Heart left ventricle (tissue), 16 donors: ENCODE measurements around the gene SMARCC1. TPM values are rescaled to one million over a fixed set of nuclear protein-coding genes. Genes with fewer than 3 reads are reported as not detected.
A peak's percentile ranks its signal among the peaks of the same experiment; 100 is the strongest.

ENCODE experiments used
- ATAC-seq, 4 donors: fragments of 200-7000 bp; cut with Tn5 transposase; one replicate each; pipeline ENCODE4 v1.9.1; 2020 to 2022; ENCODE audit warnings: moderate library complexity in 4 of 4, mild to moderate bottlenecking in 3 of 4, moderate number of reproducible peaks in 1 of 4
- DNase-seq, 5 donors: peaks; one replicate each; pipeline ENCODE4 v3.0.0-alpha.2; 2020
- H3K27ac ChIP-seq, 12 donors: fragments of 200-600 bp; sonication (generic) in 4 of 12; one replicate each; pipeline versions ENCODE4 v1.5.0 to v1.8.0; 2016 to 2022; ENCODE audit warnings: mild to moderate bottlenecking in 2 of 12
- H3K27me3 ChIP-seq, 9 donors: fragments of 200-600 bp; sonication (generic) in 2 of 9; one replicate each; pipeline versions ENCODE4 v1.5.1 to v1.8.0; 2016 to 2022; ENCODE audit warnings: mild to moderate bottlenecking in 3 of 9
- H3K36me3 ChIP-seq, 9 donors: fragments of 200-600 bp; sonication (generic) in 2 of 9; one replicate each; pipeline versions ENCODE4 v1.5.0 to v1.8.0; 2018 to 2022; ENCODE audit warnings: mild to moderate bottlenecking in 2 of 9
- H3K4me1 ChIP-seq, 12 donors: fragments of 200-600 bp; sonication (generic) in 4 of 12; one replicate each; pipeline versions ENCODE4 v1.5.0 to v1.8.0; 2016 to 2022; ENCODE audit warnings: mild to moderate bottlenecking in 3 of 12
- H3K4me3 ChIP-seq, 12 donors: fragments of 200-600 bp; sonication (generic) in 4 of 12; one replicate each; pipeline versions ENCODE4 v1.5.0 to v1.8.0; 2017 to 2022; ENCODE audit warnings: mild to moderate bottlenecking in 9 of 12, moderate library complexity in 4 of 12
- H3K9me3 ChIP-seq, 12 donors: fragments of 200-600 bp; sonication (generic) in 4 of 12; one replicate each; pipeline versions ENCODE4 v1.5.0 to v1.8.0; 2016 to 2022; ENCODE audit warnings: mild to moderate bottlenecking in 1 of 12
- POLR2A ChIP-seq, 2 donors: fragments of 450-650 bp; IDR thresholded peaks; one replicate each; pipeline ENCODE4 v1.6.1; 2017; ENCODE audit warnings: antibody characterized with exemption in 2 of 2, mild to moderate bottlenecking in 2 of 2, moderate library complexity in 2 of 2
- WGBS, 4 donors: extraction: QIAGEN DNeasy Blood & Tissue Kit in 2 of 4; methylation state at CpG; one replicate each; pipeline versions ENCODE4 v1.1.5 to v1.1.7; 2013 to 2018; 5-methylcytosine and 5-hydroxymethylcytosine counted together
- intact Hi-C, 10 donors: fragments of 100-400 bp; cut with DNase I; formaldehyde crosslinking; loops; one replicate each; pipeline versions ENCODE4 v1.11.1 to v1.14.2; 2022
- polyA plus RNA-seq, 2 donors: library from polyadenylated mRNA; stranded (reverse); fragments of 200-250 nt; gene quantifications; one replicate each; pipeline ENCODE4 v1.2.3, GENCODE V29; 2013
- total RNA-seq, 9 donors: library from RNA; depleted of rRNA in 2 of 9; stranded (reverse); fragments of >200 nt in 2 of 9; fragmentation: NEBNext Ultra II Directional in 3 of 9; extraction: Animal tissue kit (Norgen Biotek cat#: 25700) in 3 of 9; gene quantifications; one replicate each; pipeline versions ENCODE4 v1.1.0 to v1.2.4, GENCODE V29; 2016 to 2023
- TF ChIP-seq, protein P1 (sequence below), 12 donors: fragments of 200-600 bp; sonication (generic) in 4 of 12; IDR thresholded peaks; one replicate each; pipeline versions ENCODE4 v1.5.0 to v1.8.0; 2018 to 2022; ENCODE audit warnings: antibody characterized with exemption in 12 of 12, mild to moderate bottlenecking in 5 of 12
- donor health status: ischemic (EF 13 %, LVEDD 7.1; RV severe dilation, severe dysfunction).
- donor health status: healthy with polysubstance abuse.
- donor health status: DM: no; HTN: yes; CAD: no.
- donor health status: DM: no; HTN: no; CAD: no.
- donor health status: ischemic (EF 25% LVEDD 6.9; RV normal size, moderate dysfunction).
- donor health status: ischemic (EF 25% LVEDD 5.7; RV mildly dilated, moderate dysfunction).
- donor health status: healthy.
- donor health status: DM: yes; HTN: yes; CAD: no.
- donor health status: ischemic (EF 35%, LVEDD 5.7; RV mildly dilated, moderate dysfunction).
- donor health status: nonischemic (EF 11% LVEDD 7.7; RV severe dilation, severe dysfunction).
- donor health status: DM: yes; HTN: yes; CAD: no.
- donor health status: PGD.
- donor health status: ischemic (EF 29% LVEDD 5.4; RV normal size, mild dysfunction).
- donor health status: nonischemic (EF 23%, LVEDD 6.1; RV moderate dilation, normal function).

SMARCC1 gene
- total and polyA plus RNA-seq, 11 donors: 5.8 to 31.4 (median 25.5) TPM

- TF ChIP-seq POLR2A (IDR thresholded peaks at IDR 0.05): no peak
- TF ChIP-seq, protein P1, sequence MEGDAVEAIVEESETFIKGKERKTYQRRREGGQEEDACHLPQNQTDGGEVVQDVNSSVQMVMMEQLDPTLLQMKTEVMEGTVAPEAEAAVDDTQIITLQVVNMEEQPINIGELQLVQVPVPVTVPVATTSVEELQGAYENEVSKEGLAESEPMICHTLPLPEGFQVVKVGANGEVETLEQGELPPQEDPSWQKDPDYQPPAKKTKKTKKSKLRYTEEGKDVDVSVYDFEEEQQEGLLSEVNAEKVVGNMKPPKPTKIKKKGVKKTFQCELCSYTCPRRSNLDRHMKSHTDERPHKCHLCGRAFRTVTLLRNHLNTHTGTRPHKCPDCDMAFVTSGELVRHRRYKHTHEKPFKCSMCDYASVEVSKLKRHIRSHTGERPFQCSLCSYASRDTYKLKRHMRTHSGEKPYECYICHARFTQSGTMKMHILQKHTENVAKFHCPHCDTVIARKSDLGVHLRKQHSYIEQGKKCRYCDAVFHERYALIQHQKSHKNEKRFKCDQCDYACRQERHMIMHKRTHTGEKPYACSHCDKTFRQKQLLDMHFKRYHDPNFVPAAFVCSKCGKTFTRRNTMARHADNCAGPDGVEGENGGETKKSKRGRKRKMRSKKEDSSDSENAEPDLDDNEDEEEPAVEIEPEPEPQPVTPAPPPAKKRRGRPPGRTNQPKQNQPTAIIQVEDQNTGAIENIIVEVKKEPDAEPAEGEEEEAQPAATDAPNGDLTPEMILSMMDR (IDR thresholded peaks at IDR 0.05): no peak
- no peak for DNase-seq
- intact Hi-C loops: loop anchor here in 1 of 10 donors (5.0 kb wide), 1 partner anchor 91 kb away; no protein-coding TSS in a partner anchor
Observed at GRCh38 chr3:47613722-47614121, 168.0 kb downstream of the SMARCC1 start.

DNA sequence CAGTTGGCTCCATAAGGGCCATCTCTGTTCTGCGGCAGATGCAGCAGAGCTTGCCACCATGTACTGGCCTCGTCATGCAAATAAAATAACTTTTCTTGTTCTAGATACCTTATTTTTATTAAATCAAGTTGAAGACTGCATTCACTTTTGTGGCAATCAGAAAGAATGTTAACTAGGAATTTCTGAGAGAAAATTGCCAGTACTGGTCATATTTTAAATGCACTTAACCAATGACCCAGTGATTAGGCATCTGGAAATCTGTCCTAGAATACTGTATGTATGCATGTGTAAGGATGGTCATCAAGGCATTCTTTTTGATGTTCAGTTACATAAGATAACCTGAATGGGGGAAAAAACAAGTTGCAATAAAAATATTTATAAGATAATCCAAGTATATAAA, 168.8 kb downstream of the SMARCC1 start:
- intact Hi-C loops: loop anchor here in 1 of 10 donors (5.0 kb wide), 1 partner anchor 91 kb away; no protein-coding TSS in a partner anchor
- no peaks in the 10 kb centered on the region for H3K9me3 ChIP-seq
- peaks cover 0 to 78% (median 44%) of the 10 kb centered on the region in 9 donors for H3K36me3 ChIP-seq
- H3K27me3 ChIP-seq: no peaks in the 10 kb centered on the region
- no peak overlapping the region for H3K4me3 ChIP-seq
- peak overlapping the region in 5 of 12 donors; percentile 25 to 66 (median 54) for H3K27ac ChIP-seq
- TF ChIP-seq POLR2A (IDR thresholded peaks at IDR 0.05): no peak
- TF ChIP-seq, protein P1 (IDR thresholded peaks at IDR 0.05): no peak
- 92 to 97% (median 95%) methylated on average over 2 of the region's 2 CpGs for WGBS, 4 donors
- no peak for ATAC-seq
- peaks cover 0 to 38% (median 21%) of the 10 kb centered on the region in 12 donors for H3K4me1 ChIP-seq
- DNase-seq: no peak

More at GRCh38 chr3:47613722-47614121, 168.0 kb downstream of the SMARCC1 start:
- ATAC-seq: no peak
- Histone ChIP-seq H3K4me3 (no peak overlapping the region), H3K27me3 (no peaks in the 10 kb centered on the region), H3K9me3 (no peaks in the 10 kb centered on the region), H3K4me1 (peaks cover 0 to 38% (median 21%) of the 10 kb centered on the region in 12 donors), H3K27ac (peak overlapping the region in 2 of 12 donors; percentile 4 to 25), H3K36me3 (peaks cover 0 to 78% (median 43%) of the 10 kb centered on the region in 9 donors)
- 61 to 79% (median 69%) methylated on average over 4 of the region's 4 CpGs for whole genome bisulfite sequencing, 4 donors

DNA sequence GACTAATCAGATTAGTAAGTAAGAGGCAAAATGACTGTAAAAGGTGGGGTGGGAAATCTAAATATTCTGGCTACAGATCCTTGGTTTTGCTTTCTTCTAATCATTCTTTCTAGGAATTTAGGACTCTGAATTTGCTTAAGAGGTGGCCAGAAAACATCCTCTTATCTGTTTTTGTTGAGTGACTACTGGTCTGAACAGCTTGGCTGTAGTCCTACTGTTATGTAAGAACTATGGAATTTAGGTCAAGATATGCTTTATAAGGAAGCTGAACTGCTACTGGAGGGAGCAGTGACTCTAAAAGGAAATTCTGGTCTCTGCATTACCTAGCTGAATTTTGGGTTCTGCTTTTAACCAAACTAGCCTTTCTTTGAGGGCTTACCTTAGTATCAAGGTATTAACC, 169.5 kb downstream of the SMARCC1 start:
- intact Hi-C loops: loop anchor here in 1 of 10 donors (5.0 kb wide), 1 partner anchor 90 kb away; no protein-coding TSS in a partner anchor
- H3K27me3 ChIP-seq: no peaks in the 10 kb centered on the region
- H3K27ac ChIP-seq: peak overlapping the region in 8 of 12 donors; percentile 14 to 66 (median 40)
- no peak overlapping the region for H3K4me3 ChIP-seq
- DNase-seq (no peak), ATAC-seq (peak; percentile 75 to 94 (median 84))
- H3K9me3 ChIP-seq: no peaks in the 10 kb centered on the region
- H3K36me3 ChIP-seq: peaks cover 0 to 78% (median 44%) of the 10 kb centered on the region in 9 donors
- peaks cover 0 to 38% (median 21%) of the 10 kb centered on the region in 12 donors for H3K4me1 ChIP-seq
- TF ChIP-seq, protein P1 (IDR thresholded peaks at IDR 0.05): no peak
- TF ChIP-seq POLR2A (IDR thresholded peaks at IDR 0.05): no peak

- Histone ChIP-seq H3K9me3 (no peaks in the 10 kb centered on the region), H3K27me3 (no peaks in the 10 kb centered on the region), H3K27ac (peak overlapping the region in 6 of 12 donors; percentile 14 to 66 (median 50)), H3K36me3 (peaks cover 0 to 79% (median 45%) of the 10 kb centered on the region in 9 donors), H3K4me1 (peaks cover 0 to 38% (median 21%) of the 10 kb centered on the region in 12 donors), H3K4me3 (no peak overlapping the region)
- ATAC-seq (peak in 2 of 4 donors; percentile 15 to 21), DNase-seq (no peak)
- WGBS, 4 donors: 65 to 71% (median 68%) methylated on average over 2 of the region's 2 CpGs
- intact Hi-C loops: loop anchor here in 1 of 10 donors (5.0 kb wide), 1 partner anchor 89 kb away; no protein-coding TSS in a partner anchor
- TF ChIP-seq, protein P1 (IDR thresholded peaks at IDR 0.05): no peak
- TF ChIP-seq POLR2A (IDR thresholded peaks at IDR 0.05): no peak
Observed at GRCh38 chr3:47611576-47611975, 170.1 kb downstream of the SMARCC1 start.
